Ascending aorta (tissue), 2 donors: ENCODE results near the gene NPDC1. TPM values are rescaled to one million over a fixed set of nuclear protein-coding genes. Genes with fewer than 3 reads are reported as not detected.

Experiments
- DNase-seq, 2 donors: peaks; one replicate each; pipeline ENCODE4 v3.0.0-alpha.2; 2019; ENCODE audit warnings: low spot score in 2 of 2
- H3K27ac ChIP-seq, 2 donors: fragments of 200-600 bp; sonication (generic); one replicate each; pipeline ENCODE4 v1.5.1; 2016 to 2017; ENCODE audit warnings: mild to moderate bottlenecking in 1 of 2
- H3K27me3 ChIP-seq: fragments of 200-600 bp; sonication (generic); one replicate; pipeline ENCODE4 v1.5.1; 2017
- H3K36me3 ChIP-seq, 2 donors: fragments of 200-600 bp; sonication (generic); one replicate each; pipeline ENCODE4 v1.5.1; 2016
- H3K4me1 ChIP-seq, 2 donors: fragments of 200-600 bp; sonication (generic); one replicate each; pipeline ENCODE4 v1.5.1; 2016 to 2017; ENCODE audit warnings: mild to moderate bottlenecking in 1 of 2
- H3K4me3 ChIP-seq, 2 donors: fragments of 200-600 bp; sonication (generic); one replicate each; pipeline ENCODE4 v1.5.1; 2016 to 2017; ENCODE audit warnings: mild to moderate bottlenecking in 1 of 2
- H3K9me3 ChIP-seq, 2 donors: fragments of 200-600 bp; sonication (generic); one replicate each; pipeline ENCODE4 v1.5.1; 2016
- intact Hi-C: fragments of 100-400 bp; cut with DNase I; formaldehyde crosslinking; loops from one replicate; pipeline ENCODE4 v1.15.1; 2023
- total RNA-seq: library from RNA; depleted of rRNA; stranded (reverse); fragments of >200 nt; gene quantifications from one replicate; pipeline ENCODE4 v1.1.0, GENCODE V29; 2016
- TF ChIP-seq, protein P1 (sequence below), 3 experiments: fragments of 200-600 bp in 2 of 3; fragments of 450-650 bp in 1 of 3; sonication (generic) in 2 of 3; IDR thresholded peaks; one replicate each; pipeline ENCODE4 v1.5.1; 2016 to 2019; ENCODE audit warnings: antibody characterized with exemption in 3 of 3, mild to moderate bottlenecking in 1 of 3, moderate library complexity in 1 of 3

The NPDC1 gene
- total RNA-seq, 1 donor from 2014 or later: 579 TPM

DNA sequence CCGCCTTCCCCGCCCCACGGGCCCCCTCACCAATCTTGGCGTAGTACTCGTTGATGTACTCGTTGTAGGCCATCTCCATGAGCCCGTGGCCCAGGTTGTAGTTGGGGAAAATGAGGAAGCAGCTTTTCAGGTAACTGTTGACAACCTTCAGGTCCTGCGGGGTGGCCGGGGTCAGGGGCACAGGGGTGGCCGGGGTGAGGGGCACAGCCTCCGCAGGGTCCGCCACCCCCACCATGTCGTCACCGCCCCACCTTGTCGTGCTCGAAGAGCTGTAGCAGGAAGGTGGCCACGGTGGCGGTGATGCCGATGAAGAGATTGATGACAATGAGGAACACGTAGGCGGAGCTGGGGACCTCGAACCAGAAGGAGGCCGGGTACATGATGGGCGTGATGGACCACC lies 34.8 kb downstream of the NPDC1 start:
- TF ChIP-seq, protein P1, sequence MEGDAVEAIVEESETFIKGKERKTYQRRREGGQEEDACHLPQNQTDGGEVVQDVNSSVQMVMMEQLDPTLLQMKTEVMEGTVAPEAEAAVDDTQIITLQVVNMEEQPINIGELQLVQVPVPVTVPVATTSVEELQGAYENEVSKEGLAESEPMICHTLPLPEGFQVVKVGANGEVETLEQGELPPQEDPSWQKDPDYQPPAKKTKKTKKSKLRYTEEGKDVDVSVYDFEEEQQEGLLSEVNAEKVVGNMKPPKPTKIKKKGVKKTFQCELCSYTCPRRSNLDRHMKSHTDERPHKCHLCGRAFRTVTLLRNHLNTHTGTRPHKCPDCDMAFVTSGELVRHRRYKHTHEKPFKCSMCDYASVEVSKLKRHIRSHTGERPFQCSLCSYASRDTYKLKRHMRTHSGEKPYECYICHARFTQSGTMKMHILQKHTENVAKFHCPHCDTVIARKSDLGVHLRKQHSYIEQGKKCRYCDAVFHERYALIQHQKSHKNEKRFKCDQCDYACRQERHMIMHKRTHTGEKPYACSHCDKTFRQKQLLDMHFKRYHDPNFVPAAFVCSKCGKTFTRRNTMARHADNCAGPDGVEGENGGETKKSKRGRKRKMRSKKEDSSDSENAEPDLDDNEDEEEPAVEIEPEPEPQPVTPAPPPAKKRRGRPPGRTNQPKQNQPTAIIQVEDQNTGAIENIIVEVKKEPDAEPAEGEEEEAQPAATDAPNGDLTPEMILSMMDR (IDR thresholded peaks at IDR 0.05): no peak
- Histone ChIP-seq H3K9me3 (no peaks in the 10 kb centered on the region), H3K4me1 (no peaks in the 10 kb centered on the region), H3K36me3 (peaks cover 38 to 69% of the 10 kb centered on the region in 2 donors), H3K27ac (no peak overlapping the region), H3K27me3 (no peaks in the 10 kb centered on the region), H3K4me3 (no peak overlapping the region)
- intact Hi-C loops: no loop called here
- no peak for DNase-seq

DNA sequence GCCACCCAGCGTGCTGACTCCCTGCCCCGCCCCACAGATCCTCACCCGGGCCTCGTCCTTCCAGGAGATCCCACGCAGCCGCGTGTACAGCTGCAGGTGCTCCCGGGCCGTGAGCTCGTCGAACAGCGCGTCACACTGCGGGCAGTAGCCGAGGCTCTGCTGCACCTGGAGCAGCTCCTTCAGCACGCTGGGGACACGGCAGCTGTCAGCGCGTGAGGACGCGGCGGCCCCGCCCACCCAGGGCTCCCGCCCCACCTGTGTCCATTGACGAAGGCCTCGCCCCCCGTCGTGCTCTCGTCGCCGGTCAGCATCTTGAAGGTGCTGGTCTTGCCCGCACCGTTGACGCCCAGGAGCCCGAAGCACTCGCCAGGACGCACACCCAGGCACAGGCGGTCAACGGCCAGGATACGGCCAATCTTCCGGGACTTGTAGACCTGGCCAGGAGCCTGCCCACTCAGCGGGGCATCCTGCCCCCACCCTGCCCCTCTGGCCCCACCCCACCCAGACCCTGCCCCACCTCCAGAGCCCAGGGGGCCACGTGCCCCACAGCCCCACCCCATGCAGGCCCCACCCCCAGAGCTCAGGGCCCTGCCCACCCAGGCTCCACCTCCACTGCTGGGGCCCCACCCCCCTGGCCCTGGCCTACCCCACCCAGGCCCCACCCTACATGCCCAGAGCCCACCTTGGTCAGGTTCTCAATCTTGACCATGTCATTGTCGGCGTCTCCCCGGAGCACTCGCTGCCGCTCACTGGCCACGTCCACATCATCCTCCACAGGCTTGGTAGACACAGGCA lies 35.8 kb downstream of the NPDC1 start:
- no peak overlapping the region for H3K27ac ChIP-seq
- H3K36me3 ChIP-seq: peaks cover 29 to 59% of the 10 kb centered on the region in 2 donors
- H3K27me3 ChIP-seq: no peaks in the 10 kb centered on the region
- DNase-seq: no peak
- TF ChIP-seq, protein P1 (IDR thresholded peaks at IDR 0.05): no peak
- H3K4me3 ChIP-seq: no peak overlapping the region
- intact Hi-C loops: no loop called here
- no peaks in the 10 kb centered on the region for H3K4me1 ChIP-seq
- H3K9me3 ChIP-seq: no peaks in the 10 kb centered on the region

DNA sequence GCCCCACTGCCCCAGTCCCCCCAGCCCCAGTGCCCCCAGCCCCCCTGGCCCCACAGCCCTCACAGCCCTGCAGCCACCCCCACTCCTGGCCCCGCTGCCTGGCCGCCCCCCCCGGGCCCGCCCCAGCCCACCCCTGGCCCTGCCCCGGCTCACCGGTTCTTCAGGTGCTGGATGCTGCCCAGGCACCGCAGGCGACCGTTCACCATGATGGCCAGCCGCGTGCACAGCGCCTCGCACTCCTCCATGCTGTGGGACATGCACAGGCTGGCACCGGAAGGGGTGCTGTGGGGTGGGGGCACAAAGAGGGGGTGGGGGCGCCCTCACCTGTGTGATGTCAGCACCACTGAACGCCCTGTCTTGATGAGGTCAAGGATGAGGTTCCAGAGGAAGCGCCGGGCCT lies 36.8 kb downstream of the NPDC1 start:
- no peak overlapping the region for H3K27ac ChIP-seq
- H3K4me1 ChIP-seq: no peaks in the 10 kb centered on the region
- H3K27me3 ChIP-seq: no peaks in the 10 kb centered on the region
- TF ChIP-seq, protein P1 (IDR thresholded peaks at IDR 0.05): no peak
- no peak for DNase-seq
- no peaks in the 10 kb centered on the region for H3K9me3 ChIP-seq
- intact Hi-C loops: no loop called here
- H3K4me3 ChIP-seq: no peak overlapping the region
- H3K36me3 ChIP-seq: peaks cover 21 to 49% of the 10 kb centered on the region in 2 donors

DNA sequence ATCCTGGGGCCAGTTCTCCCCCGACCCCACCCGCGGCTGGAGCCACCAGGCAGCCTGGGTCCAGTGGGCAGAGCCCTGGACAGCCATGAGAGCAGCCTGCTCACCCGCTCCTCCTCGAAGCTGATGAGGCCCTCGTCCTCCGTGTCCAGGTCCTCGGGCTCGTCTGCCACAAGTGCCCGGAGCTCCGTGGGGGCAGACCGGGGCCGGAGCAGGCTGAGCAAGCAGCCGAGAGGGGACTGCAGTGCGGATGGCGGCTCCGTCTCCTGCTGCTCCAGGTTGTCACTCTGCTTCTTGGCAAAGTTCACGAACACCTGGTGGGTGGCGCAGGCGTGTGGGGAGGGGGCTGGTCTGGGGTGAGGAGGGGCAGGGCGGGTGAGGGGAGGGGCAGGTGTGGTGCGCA lies 37.7 kb downstream of the NPDC1 start:
- no peak overlapping the region for H3K27ac ChIP-seq
- H3K4me1 ChIP-seq: no peaks in the 10 kb centered on the region
- no peak overlapping the region for H3K4me3 ChIP-seq
- H3K9me3 ChIP-seq: no peaks in the 10 kb centered on the region
- no peak for DNase-seq
- intact Hi-C loops: no loop called here
- H3K27me3 ChIP-seq: no peaks in the 10 kb centered on the region
- H3K36me3 ChIP-seq: peaks cover 14 to 43% of the 10 kb centered on the region in 2 donors
- TF ChIP-seq, protein P1 (IDR thresholded peaks at IDR 0.05): no peak

DNA sequence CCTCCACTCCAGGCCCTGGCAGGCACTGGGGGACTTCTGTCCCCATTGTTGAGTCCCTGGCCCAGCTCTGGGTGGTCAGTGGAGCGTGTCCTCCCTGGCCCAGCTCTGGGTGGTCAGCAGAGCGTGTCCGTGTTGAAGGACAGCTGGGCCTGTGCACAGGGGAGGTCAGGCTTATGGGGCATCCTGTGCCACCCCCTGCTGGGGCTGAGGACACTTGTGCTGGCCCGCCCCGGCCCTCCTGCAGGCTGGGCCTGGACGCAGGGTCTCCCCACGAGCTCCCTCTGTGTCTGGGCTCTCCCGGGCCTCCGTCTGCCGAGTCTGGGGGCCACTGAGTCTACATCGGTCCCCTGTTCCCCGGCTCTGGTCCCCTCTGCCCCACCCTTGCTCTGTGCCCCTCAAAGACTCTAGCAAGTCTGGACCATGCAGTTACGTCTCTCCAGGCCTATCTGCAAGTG lies 38.1 kb downstream of the NPDC1 start:
- no peaks in the 10 kb centered on the region for H3K9me3 ChIP-seq

More for the DNA sequence above, 38.1 kb downstream of the NPDC1 start:
- Histone ChIP-seq H3K36me3 (peaks cover 14 to 38% of the 10 kb centered on the region in 2 donors), H3K4me3 (no peak overlapping the region), H3K27me3 (no peaks in the 10 kb centered on the region), H3K4me1 (no peaks in the 10 kb centered on the region), H3K27ac (no peak overlapping the region)
- TF ChIP-seq, protein P1 (IDR thresholded peaks at IDR 0.05): no peak
- no peak for DNase-seq
- intact Hi-C loops: no loop called here
